NCI-H2227 (cell line): ENCODE data around the gene GABRA4.

Source experiments
- DNase-seq: peaks from one replicate; lab custom pipeline; 2025; ENCODE audit not compliant: unreplicated experiment; lab: John Stamatoyannopoulos, UW

Gene GABRA4

GRCh38 chr4:46993075-46994006, at the start of gene GABRA4:
Gene GABRA4 (minus strand): TSS chr4:46993581. CDS start chr4:46993424, 157 bp downstream.
- DNase-seq, result no peak

- no peak for DNase-seq
Measured at GRCh38 chr4:47040828-47041227, 47.4 kb upstream of the GABRA4 start.

- DNase-seq, result no peak
Measured at GRCh38 chr4:47038263-47038662, 44.9 kb upstream of the GABRA4 start.

GRCh38 chr4:47032405-47033106, 39.2 kb upstream of the GABRA4 start:
- DNase-seq, result peak; percentile 39

GRCh38 chr4:47031751-47032404, 38.5 kb upstream of the GABRA4 start:
- no peak for DNase-seq

GRCh38 chr4:47031011-47031678, 37.8 kb upstream of the GABRA4 start, which contains the start of gene GABRB1:
Gene GABRB1 (plus strand): TSS chr4:47031567.
- DNase-seq, result peak; percentile 20

- DNase-seq, result no peak
Measured at GRCh38 chr4:47017494-47017893, 24.1 kb upstream of the GABRA4 start.

- no peak for DNase-seq
Measured at GRCh38 chr4:47017081-47017480, 23.7 kb upstream of the GABRA4 start.

GRCh38 chr4:47013373-47013772, 20.0 kb upstream of the GABRA4 start:
- no peak for DNase-seq

- DNase-seq, result no peak
Measured at GRCh38 chr4:47012676-47013075, 19.3 kb upstream of the GABRA4 start.

- DNase-seq, result no peak
Measured at GRCh38 chr4:47010912-47011446, 17.6 kb upstream of the GABRA4 start.

GRCh38 chr4:47010347-47010911, 17.0 kb upstream of the GABRA4 start:
- no peak for DNase-seq

GRCh38 chr4:47002580-47002979, 9.2 kb upstream of the GABRA4 start:
- DNase-seq, result no peak

GRCh38 chr4:47000406-47000805, 7.0 kb upstream of the GABRA4 start:
- DNase-seq, result no peak

GRCh38 chr4:46999566-46999965, 6.2 kb upstream of the GABRA4 start:
- DNase-seq, result no peak

GRCh38 chr4:46994007-46994405, 625 bp upstream of the GABRA4 start:
- DNase-seq, result no peak

- DNase-seq, result no peak
Measured at GRCh38 chr4:46992338-46992737, 1.0 kb downstream of the GABRA4 start.

GRCh38 chr4:46986922-46987638, 6.3 kb downstream of the GABRA4 start:
- no peak for DNase-seq

- no peak for DNase-seq
Measured at GRCh38 chr4:46984781-46985180, 8.6 kb downstream of the GABRA4 start.

- DNase-seq, result no peak
Measured at GRCh38 chr4:46980851-46981250, 12.5 kb downstream of the GABRA4 start.
